NT2/D1 (cell line): Measurements from ENCODE around the gene PLXNA1.

Source experiments
- SUZ12 ChIP-seq: IDR thresholded peaks from 2 replicates; pipeline ENCODE4 v1.6.1; 2011; ENCODE audit not compliant: insufficient read length, insufficient read depth; ENCODE audit errors: extremely low read depth
- YY1 ChIP-seq: IDR thresholded peaks from 2 replicates; pipeline ENCODE4 v1.6.1; 2011; ENCODE audit not compliant: insufficient read length, insufficient read depth
- ZNF274 ChIP-seq: IDR thresholded peaks from 2 replicates; pipeline ENCODE4 v1.6.1; 2011; ENCODE audit warnings: mild to moderate bottlenecking, low read depth, low read length

GRCh38 chr3:126965526-126966080, 17.3 kb upstream of the PLXNA1 start:
- no peak for TF ChIP-seq SUZ12
- TF ChIP-seq YY1 = no peak
- no peak for TF ChIP-seq ZNF274
